ENCODE measurements around the gene GPSM3. TPM values are rescaled to one million over a fixed set of nuclear protein-coding genes. Genes with fewer than 3 reads are reported as not detected.
"Not testable (repeated sequence)": the region's sequence is repeated elsewhere in the genome, so short reads cannot be mapped to it uniquely, and the experiment has no call there.

GPSM3 gene
- total RNA-seq, 1 experiment from 2014 or later, result 5.4 TPM

DNA sequence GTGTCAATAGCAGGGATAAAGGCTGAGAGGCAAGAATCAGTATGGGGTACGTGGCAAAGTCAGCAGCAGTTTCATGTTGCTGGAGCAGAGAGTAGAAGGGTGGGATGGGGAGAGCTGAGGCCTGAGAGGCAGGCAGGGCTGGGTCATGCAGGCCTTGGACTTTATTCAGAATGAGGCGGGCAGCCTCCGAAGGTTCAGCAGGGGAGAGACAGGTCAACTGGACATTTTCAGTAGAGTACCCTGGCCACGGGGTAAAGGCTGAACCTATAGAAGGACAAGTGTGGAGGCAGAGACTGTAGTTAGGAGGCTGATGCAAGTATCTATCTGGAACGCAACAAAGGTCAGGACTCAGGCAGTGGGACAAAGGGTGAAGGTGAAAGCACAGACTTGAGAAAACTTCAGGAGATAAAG is 17.8 kb upstream of the GPSM3 start:
- no peak for DNase-seq (ENCODE audit: low read depth, low spot score)
- in situ Hi-C loops (cut with HindIII; ENCODE audit: low pct_unique_long_range_greater_than_20kb, low sequenced_read_pairs), result no loop called here

DNA sequence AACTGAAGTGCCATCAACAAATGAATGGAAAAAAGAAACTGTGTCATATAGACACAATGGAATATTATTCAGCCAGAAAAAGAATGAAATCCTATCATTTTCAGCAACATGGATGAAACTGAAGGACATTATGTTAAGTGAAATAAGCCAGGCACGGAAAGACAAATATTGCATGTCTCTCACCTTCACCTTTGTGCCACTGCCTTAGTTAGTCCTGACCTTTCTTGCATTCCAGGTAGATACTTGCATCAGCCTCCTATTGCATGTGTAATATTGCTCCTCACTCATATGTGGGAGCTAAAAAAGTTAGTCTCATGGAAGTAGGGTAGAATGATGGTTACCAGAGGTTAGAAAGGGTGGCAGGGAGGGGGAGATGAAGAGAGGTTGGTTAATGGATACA is 16.6 kb upstream of the GPSM3 start:
- DNase-seq (ENCODE audit: low read depth, low spot score), result no peak
- in situ Hi-C loops (cut with HindIII; ENCODE audit: low pct_unique_long_range_greater_than_20kb, low sequenced_read_pairs), result no loop called here

DNA sequence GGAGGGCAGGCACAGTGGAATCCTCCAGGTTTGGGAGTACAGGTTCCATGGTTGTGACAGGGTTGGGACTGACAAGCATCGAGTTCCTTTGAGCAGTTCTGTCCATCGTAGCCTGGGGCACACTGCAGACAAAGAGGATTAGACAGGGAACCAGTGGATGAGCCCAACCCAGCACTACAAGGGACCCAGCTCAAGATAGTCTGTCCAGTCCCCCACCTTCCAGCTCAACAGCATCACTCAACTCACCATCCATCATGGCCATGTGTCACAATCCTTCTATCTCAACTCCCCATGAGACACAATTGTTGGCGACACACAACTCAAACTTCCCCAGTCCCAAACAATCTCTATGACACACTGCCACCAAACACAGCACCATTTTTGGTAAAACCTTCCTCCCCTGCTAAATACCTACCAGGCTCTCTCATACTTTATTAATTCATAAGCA is 11.8 kb upstream of the GPSM3 start:
- DNase-seq (ENCODE audit: low read depth, low spot score), result no peak
- in situ Hi-C loops (cut with HindIII; ENCODE audit: low pct_unique_long_range_greater_than_20kb, low sequenced_read_pairs), result no loop called here

DNA sequence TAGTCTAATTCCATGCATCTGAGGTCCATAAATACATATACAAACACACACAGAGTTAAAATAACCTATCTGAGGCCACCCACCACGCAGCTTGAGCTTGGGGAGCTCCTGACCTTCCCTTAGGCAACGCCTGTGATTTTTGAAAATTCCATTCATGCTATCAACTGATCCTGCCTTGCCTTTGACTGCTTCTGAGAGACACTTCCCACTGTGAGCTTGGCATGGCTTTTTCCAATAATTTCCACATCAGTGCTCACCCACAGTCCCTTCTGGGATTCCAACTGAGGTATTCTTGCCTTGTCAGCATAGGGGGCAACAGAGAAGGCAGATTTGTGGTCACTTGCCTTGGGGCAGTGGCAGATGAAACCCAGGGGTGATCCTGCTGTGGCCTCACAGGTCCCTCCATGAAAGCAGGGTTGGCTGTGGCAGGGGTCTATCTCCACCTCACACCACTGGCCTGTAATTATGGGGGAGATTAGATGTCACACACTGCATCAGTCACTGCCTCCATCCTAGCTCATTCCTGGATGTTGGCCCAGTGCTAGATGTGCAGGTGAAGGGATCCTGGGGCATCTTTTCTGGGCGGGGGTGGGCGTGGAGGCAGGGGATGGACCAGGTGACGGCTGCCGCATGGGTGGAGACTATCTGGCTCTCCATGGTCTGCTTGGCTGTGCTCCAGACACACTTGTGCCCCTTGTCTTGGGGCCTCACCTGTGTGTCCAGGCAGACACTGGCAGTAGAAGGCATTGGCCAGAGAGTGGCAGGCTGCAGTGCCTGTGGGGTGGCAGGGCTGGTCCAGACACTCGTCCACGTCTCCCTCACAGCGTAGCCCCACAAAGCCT is 11.2 kb upstream of the GPSM3 start:
- DNase-seq (ENCODE audit: low read depth, low spot score), result no peak
- in situ Hi-C loops (cut with HindIII; ENCODE audit: low pct_unique_long_range_greater_than_20kb, low sequenced_read_pairs), result no loop called here

DNA sequence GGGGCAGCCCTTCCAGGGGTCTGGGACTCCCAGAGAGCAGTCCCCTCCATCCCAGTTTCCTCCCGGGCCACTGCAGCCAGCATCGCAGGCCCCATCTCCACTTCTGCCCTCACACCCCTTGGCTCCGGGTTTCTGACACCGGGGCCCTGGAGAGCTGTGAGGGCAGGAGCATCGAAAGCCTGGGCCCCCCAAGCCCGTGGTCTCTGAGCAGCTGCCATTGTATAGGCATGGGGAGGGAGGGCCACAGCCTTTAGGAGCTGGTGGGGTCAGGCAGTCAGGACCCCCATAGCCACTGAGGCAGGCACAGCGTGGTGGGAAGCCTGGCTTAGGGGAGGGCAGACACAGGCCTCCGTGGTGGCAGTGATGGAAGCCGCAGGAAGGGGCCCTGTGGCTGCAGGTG is 9.7 kb upstream of the GPSM3 start:
- in situ Hi-C loops (cut with HindIII; ENCODE audit: low pct_unique_long_range_greater_than_20kb, low sequenced_read_pairs), result no loop called here
- DNase-seq (ENCODE audit: low read depth, low spot score), result no peak

DNA sequence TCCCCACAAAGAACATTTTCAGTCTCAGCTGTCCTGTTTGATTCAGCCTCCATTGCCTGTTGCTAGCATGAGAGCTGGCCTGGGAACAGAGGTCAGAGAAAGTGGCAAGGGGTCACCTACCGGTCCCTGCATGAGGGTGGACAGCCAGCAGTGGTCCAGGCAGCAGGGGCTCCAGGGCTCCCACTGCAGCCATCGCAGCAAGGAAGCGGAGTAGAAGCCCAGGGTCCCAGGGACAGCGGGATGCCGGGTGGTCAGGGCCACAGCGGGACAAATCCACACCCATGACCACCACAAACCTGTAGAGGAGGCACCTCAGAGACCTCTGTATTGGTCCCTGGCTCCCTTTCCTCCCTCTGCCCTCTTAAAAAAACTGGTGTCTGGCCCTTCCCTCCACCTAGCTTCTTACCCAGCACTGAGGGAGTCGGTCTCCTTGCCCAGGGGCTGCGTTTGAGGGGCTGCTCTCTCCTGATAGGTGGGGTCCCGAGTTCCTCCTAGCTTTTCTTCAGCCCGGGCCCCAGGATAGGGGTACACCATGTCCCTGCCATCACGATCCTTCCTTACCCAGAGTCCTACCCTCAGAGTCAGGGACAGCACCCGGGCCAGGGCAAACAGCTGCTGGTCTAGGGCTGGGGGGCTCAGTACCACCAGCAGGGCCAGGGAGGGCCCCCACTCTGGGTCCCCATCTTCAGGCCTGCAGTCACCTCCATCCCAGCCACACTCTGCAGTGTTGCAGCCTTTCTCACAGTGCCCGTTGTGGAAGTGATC is 8.4 kb upstream of the GPSM3 start:
- in situ Hi-C loops (cut with HindIII; ENCODE audit: low pct_unique_long_range_greater_than_20kb, low sequenced_read_pairs), result no loop called here

DNA sequence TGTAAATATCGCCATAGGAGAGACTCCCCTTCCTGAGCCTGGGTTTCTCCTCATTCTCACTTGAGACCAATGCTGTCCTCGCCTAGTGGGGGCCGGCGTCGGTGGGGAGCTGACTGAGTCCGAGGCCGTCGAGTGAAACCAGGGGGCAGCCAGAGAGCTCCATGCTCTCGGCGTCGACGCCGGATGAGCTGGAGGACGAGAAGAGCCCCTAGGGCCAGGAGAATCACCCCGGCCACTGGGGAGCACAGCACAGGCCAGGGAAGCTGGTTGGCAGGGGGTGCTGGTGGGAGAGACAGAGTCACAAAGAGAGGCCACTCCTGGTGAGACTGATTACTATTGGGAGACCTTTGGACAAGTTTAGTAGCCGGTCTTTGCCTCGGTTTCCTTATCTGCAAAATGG is 6.4 kb upstream of the GPSM3 start:
- no peak for DNase-seq (ENCODE audit: low read depth, low spot score)
- in situ Hi-C loops (cut with HindIII; ENCODE audit: low pct_unique_long_range_greater_than_20kb, low sequenced_read_pairs), result no loop called here

More for the DNA sequence above, 8.4 kb upstream of the GPSM3 start:
- no peak for DNase-seq (ENCODE audit: low read depth, low spot score)

DNA sequence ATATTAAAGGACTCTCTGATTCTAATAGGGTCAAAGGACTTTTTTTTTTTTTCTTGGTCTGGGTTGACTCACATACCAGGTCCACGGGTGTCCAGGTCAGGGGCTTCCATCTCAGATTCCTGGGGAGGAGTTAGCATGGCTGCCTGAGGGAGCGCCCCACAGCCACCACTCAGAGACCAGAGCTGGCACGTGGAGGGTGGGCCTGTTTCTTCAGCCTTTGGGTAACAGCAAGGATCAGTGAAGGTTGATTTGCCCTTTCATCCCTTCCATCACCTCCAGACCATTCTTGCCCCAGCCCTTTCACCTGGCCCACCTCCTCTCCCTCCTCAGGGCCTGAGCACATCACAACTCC is 5.9 kb upstream of the GPSM3 start:
- in situ Hi-C loops (cut with HindIII; ENCODE audit: low pct_unique_long_range_greater_than_20kb, low sequenced_read_pairs), result no loop called here
- no peak for DNase-seq (ENCODE audit: low read depth, low spot score)

DNA sequence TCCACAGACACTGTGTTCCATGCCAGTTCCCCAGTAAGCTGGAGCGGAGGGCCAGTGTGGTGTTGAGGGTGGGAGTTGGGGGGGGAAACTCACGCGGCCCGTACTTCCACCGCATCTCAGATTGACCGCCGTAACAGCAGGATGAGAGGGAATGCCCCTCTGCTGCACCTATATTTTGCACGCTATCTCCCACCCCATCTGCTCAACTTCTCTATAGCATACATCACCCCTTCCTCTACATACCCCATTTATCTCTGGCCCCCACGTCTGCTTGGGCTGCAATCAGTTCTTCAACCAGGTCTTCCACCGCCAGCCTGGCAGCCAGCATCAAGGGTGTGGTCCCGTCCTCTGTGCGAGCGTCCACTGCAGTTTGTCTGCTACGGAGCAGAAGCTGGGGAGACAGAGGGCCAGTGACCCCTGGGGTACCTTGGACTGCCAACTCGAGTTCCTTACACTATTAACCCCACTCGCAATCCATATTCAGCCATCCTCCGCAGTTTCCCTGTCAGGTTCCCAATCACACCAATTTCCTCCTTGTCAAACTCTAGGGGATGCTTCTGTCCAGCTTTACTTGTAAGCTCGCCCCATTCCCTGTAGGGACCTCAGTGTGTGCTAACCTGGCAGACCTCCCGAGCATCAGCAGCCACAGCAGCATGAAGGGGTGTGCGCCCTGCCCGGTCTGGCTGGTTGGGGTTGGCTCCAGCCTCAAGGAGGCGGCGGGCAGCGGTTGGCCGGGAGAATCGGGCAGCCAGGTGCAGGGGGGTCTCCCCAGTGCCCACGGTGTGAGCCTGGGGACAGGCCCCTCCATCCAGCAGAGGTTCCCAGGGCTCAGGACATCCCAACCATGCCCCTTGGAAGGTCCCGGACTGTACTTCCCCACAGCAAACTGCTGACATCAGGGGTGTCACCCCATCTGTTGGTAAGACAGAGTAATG is 4.5 kb upstream of the GPSM3 start:
- in situ Hi-C loops (cut with HindIII; ENCODE audit: low pct_unique_long_range_greater_than_20kb, low sequenced_read_pairs), result no loop called here
- no peak for DNase-seq (ENCODE audit: low read depth, low spot score)

DNA sequence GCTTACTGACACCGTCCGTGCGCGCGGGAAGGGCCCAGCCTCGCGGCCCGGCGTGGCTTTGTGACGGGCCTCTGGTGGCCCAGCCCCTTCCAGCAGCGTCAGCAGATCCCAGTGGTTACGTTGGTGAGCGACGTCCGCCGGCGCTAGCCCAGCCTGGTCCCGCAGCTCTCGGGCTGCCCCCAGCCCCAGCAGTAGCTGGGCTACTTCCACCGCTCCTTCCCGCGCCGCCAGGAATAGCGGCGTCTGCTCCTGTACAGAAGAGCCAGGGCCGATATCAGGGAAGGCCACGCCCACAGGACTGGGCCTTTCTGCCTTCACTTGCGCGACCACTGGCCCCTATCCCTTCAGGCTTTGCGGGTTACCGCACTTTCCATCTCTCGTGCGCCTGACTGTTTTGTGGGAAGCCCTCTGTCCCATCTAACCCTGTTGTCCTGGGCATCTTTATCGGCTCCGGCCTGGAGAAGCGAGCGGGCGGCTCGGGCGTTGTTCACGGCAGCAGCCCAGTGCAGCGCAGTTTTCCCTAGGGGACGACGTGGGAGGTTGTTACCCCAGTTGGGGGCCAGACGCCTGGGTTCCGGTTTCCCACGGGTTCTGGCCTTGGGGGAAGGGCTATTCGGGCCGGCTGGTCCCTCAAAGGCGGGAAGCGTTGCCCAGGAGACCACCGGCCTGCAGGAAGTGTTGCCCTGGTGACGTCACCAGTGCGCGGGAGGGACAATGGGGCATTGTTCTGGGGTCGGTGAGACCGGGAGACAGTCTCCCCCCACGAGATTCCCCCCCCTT is 3.6 kb upstream of the GPSM3 start:
- in situ Hi-C loops (cut with HindIII; ENCODE audit: low pct_unique_long_range_greater_than_20kb, low sequenced_read_pairs), result no loop called here
- peak; percentile 96 for DNase-seq (ENCODE audit: low read depth, low spot score)

DNA sequence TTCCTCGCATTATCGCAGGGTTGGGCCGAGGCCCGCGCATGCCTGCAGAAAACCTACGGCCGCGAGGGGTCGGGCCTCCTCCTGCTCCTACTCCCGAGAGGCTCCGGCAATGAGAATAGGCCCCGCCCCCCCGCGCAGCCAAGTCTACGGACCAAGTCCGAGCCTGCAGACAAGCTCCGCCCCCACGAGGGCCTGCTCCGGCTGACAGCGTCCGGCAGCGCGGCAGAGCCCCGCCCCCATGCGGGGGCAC is 3.1 kb upstream of the GPSM3 start:
- DNase-seq (ENCODE audit: low read depth, low spot score), result peak; percentile 99
- in situ Hi-C loops (cut with HindIII; ENCODE audit: low pct_unique_long_range_greater_than_20kb, low sequenced_read_pairs), result no loop called here

DNA sequence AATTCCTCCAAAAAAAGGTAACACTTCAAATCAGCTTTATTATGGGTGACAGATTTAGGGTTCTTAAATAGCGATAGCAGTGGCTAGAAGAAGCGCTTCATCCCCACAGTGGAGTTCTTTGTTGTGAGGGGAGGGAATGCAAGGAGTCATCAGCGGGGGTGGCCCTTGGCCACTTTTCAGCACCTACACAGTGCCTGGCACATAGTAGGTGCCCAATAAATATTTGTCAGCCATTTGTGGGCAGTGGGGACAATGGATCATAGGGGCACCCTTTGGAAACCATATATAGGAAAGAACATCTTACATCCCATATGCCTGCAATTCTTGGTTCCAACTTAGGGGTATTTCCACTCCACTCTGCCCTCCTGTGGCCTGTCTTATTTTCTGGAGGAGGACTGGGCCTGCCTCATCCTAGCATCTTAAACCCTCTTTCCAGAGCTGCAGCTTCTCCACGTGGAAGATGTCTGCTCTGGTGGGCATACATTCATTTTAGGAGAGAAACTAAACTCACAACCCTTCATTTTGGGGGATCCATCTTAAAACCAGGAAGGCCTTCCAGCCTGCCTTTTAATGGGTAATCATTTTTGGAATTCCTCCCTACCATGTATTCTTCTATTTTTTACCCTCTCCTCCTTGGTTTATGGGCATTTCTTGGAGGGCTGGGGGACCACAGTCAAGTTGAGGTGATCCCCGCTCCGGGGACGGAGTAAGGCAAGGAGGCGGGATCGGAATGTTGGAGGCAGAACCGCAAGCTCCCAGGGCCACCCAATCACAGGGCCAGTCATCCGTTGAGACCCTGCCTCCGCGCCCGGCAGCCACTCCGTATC is 2.6 kb upstream of the GPSM3 start:
- in situ Hi-C loops (cut with HindIII; ENCODE audit: low pct_unique_long_range_greater_than_20kb, low sequenced_read_pairs), result no loop called here
- peak; percentile 77 for DNase-seq (ENCODE audit: low read depth, low spot score)

DNA sequence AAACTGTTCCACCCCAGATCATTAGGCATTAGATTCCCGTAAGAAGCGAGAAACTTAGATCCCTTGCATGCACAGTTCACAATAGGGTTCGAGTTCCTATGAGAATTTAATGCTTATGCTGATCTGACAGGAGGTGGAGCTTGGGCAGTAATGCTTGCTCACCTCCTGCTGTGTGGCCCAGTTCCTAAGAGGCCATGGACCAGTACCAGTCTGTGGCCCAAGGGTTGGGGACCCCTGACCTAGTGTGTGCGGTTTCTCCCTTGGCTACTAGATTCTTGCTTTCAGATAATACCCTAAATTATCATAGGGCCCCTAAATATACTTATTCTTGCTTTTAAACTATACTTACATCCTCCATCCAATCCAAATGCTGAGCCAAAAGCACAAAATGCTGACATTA is 1.9 kb upstream of the GPSM3 start:
- DNase-seq (ENCODE audit: low read depth, low spot score), result no peak
- in situ Hi-C loops (cut with HindIII; ENCODE audit: low pct_unique_long_range_greater_than_20kb, low sequenced_read_pairs), result no loop called here

DNA sequence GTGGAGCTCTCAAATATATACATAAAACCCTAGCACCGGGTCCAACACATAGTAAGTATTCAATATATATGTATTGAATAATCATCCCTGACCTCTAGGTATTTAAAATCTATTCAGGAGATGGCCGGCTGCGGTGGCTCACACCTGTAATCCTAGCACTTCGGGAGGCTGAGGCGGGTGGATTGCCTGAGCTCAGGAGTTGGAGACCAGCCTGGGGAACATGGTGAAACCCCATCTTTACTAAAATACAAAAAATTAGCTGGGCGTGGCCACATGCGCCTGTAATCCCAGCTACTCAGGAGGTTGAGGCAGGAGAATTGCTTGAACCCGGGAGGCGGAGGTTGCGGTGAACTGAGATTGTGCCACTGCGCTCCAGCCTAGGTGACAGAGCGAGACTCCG is 653 bp upstream of the GPSM3 start:
- DNase-seq (ENCODE audit: low read depth, low spot score); in situ Hi-C loops (cut with HindIII; ENCODE audit: low pct_unique_long_range_greater_than_20kb, low sequenced_read_pairs): not testable (repeated sequence)

DNA sequence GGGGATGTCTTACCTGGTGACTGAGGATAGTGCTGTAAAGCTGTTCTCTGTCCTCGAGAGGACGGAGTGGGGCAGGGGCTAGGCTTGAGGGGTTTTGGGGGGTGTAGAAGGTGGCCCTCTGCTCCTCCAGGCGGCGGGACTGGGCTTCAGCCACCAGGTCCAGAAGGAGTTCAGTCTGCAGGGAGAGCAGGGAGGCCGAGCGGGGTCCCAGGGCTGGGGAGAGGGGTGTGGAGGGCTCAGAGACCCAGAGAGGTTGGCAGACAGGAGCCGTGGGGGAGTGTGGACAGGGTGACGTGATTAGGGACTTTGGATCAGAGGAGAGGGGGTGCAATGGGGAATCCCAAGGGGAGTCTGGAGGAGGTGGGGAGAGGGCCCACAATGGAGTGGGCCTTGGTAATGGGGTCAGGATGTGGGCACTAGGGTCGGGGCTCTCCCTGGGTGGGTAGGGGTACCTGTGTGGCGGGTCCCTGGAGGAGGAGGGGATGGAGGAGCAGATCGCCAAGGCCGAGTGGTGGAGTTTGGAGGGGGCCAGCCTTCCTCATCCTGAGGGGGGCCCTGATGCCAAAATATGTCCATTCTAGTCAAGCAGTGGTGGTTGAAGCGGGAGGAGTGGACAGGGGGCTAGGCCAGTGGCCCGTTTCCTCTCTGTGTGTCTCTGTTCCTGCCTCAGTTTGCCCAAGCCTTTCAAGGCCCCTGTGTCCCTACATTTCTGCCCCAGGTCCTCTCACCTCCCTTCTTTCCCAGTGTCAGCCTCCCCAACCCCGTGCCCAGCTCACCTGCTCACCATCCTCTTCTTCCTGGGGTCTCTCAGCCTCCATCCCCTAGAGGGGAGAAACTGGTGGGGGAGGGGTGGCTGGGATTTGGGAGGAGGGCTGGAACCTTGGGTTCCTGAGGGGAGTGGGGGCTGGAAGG is 491 bp downstream of the GPSM3 start:
- no peak for DNase-seq (ENCODE audit: low read depth, low spot score)
- in situ Hi-C loops (cut with HindIII; ENCODE audit: low pct_unique_long_range_greater_than_20kb, low sequenced_read_pairs), result no loop called here
